ENCODE results near the gene GRIA4. TPM values are rescaled to one million over a fixed set of nuclear protein-coding genes. Genes with fewer than 3 reads are reported as not detected.

The GRIA4 gene
- total RNA-seq, 1 donor = not detected

GRCh38 chr11:105907319-105907718, 297.4 kb downstream of the GRIA4 start:
- DNase-seq (ENCODE audit: low read depth in 2 of 3, low spot score in 2 of 3) = no peak

GRCh38 chr11:105910095-105910715, 300.3 kb downstream of the GRIA4 start:
- no peak for DNase-seq (ENCODE audit: low read depth in 2 of 3, low spot score in 2 of 3)

- no peak for DNase-seq (ENCODE audit: low read depth in 2 of 3, low spot score in 2 of 3)
These were observed 301.6 kb downstream of the GRIA4 start for GRCh38 chr11:105911454-105911853.

GRCh38 chr11:105912666-105913065, 302.8 kb downstream of the GRIA4 start:
- no peak for DNase-seq (ENCODE audit: low read depth in 2 of 3, low spot score in 2 of 3)

- no peak for DNase-seq (ENCODE audit: low read depth in 2 of 3, low spot score in 2 of 3)
These were observed 305.1 kb downstream of the GRIA4 start for GRCh38 chr11:105915021-105915420.

- no peak for DNase-seq (ENCODE audit: low read depth in 2 of 3, low spot score in 2 of 3)
These were observed 308.2 kb downstream of the GRIA4 start for GRCh38 chr11:105918039-105918438.

GRCh38 chr11:105918600-105918999, 308.7 kb downstream of the GRIA4 start:
- DNase-seq (ENCODE audit: low read depth in 2 of 3, low spot score in 2 of 3) = no peak

GRCh38 chr11:105923252-105923651, 313.4 kb downstream of the GRIA4 start:
- no peak for DNase-seq (ENCODE audit: low read depth in 2 of 3, low spot score in 2 of 3)

GRCh38 chr11:105923807-105924206, 313.9 kb downstream of the GRIA4 start:
- DNase-seq (ENCODE audit: low read depth in 2 of 3, low spot score in 2 of 3) = no peak

- DNase-seq (ENCODE audit: low read depth in 2 of 3, low spot score in 2 of 3) = no peak
These were observed 319.4 kb downstream of the GRIA4 start for GRCh38 chr11:105929084-105929955.

- DNase-seq (ENCODE audit: low read depth in 2 of 3, low spot score in 2 of 3) = no peak
These were observed 323.8 kb downstream of the GRIA4 start for GRCh38 chr11:105933695-105934094.

- DNase-seq (ENCODE audit: low read depth in 2 of 3, low spot score in 2 of 3) = no peak
These were observed 325.9 kb downstream of the GRIA4 start for GRCh38 chr11:105935791-105936190.

GRCh38 chr11:105937331-105937730, 327.5 kb downstream of the GRIA4 start:
- DNase-seq (ENCODE audit: low read depth in 2 of 3, low spot score in 2 of 3) = no peak

- DNase-seq (ENCODE audit: low read depth in 2 of 3, low spot score in 2 of 3) = no peak
These were observed 327.9 kb downstream of the GRIA4 start for GRCh38 chr11:105937738-105938137.

- DNase-seq (ENCODE audit: low read depth in 2 of 3, low spot score in 2 of 3) = no peak
These were observed 333.0 kb downstream of the GRIA4 start for GRCh38 chr11:105942921-105943320.

- no peak for DNase-seq (ENCODE audit: low read depth in 2 of 3, low spot score in 2 of 3)
These were observed 339.2 kb downstream of the GRIA4 start for GRCh38 chr11:105948918-105949590.

GRCh38 chr11:105953886-105954285, 344.0 kb downstream of the GRIA4 start:
- DNase-seq (ENCODE audit: low read depth in 2 of 3, low spot score in 2 of 3) = no peak

GRCh38 chr11:105960252-105961245, 350.7 kb downstream of the GRIA4 start:
- no peak for DNase-seq (ENCODE audit: low read depth in 2 of 3, low spot score in 2 of 3)

GRCh38 chr11:105968021-105968697, 358.3 kb downstream of the GRIA4 start:
- DNase-seq (ENCODE audit: low read depth in 2 of 3, low spot score in 2 of 3) = no peak

- DNase-seq (ENCODE audit: low read depth in 2 of 3, low spot score in 2 of 3) = no peak
These were observed 359.9 kb downstream of the GRIA4 start for GRCh38 chr11:105969756-105970155.

Data from hematopoietic multipotent progenitor cell (in vitro differentiated cells).